H54 (cell line): Measurements from ENCODE around the gene NIPA2.

Experiments used
- DNase-seq: peaks from one replicate; pipeline ENCODE4 v3.0.0; 2011; ENCODE audit warnings: low spot score, mixed read lengths; ENCODE audit not compliant: insufficient read length
- FAIRE-seq: peaks from 3 replicates; lab custom pipeline; 2011; peaks lifted over from hg19 to GRCh38; lab: Jason Lieb, UNC
- POLR2A ChIP-seq: IDR thresholded peaks from 2 replicates; pipeline ENCODE4 v1.6.1; 2011; ENCODE audit warnings: low read depth, mild to moderate bottlenecking, low read length

Gene NIPA2

GRCh38 chr15:22908830-22909229 lies 70.4 kb downstream of the NIPA2 start:
- FAIRE-seq: no peak
- no peak for TF ChIP-seq POLR2A
- DNase-seq: no peak

GRCh38 chr15:22911306-22911705 lies 72.8 kb downstream of the NIPA2 start:
- DNase-seq (no peak), FAIRE-seq (no peak)

GRCh38 chr15:22912256-22912655 lies 73.8 kb downstream of the NIPA2 start:
- FAIRE-seq (no peak), DNase-seq (no peak)
- TF ChIP-seq POLR2A: no peak

More at GRCh38 chr15:22911306-22911705, 72.8 kb downstream of the NIPA2 start:
- no peak for TF ChIP-seq POLR2A

GRCh38 chr15:22913646-22914380 lies 75.3 kb downstream of the NIPA2 start:
- no peak for DNase-seq
- no peak for FAIRE-seq
- no peak for TF ChIP-seq POLR2A

GRCh38 chr15:22915866-22916515 lies 77.5 kb downstream of the NIPA2 start:
- DNase-seq (no peak), FAIRE-seq (no peak)
- no peak for TF ChIP-seq POLR2A

- FAIRE-seq: no peak
- TF ChIP-seq POLR2A: no peak
- DNase-seq: no peak
These were observed 78.3 kb downstream of the NIPA2 start for GRCh38 chr15:22916606-22917350.

GRCh38 chr15:22917556-22917955 lies 79.1 kb downstream of the NIPA2 start:
- DNase-seq: no peak
- no peak for FAIRE-seq
- TF ChIP-seq POLR2A: no peak
